ENCODE results near the gene DBNL.

- TF ChIP-seq RAD21 (conservative IDR thresholded peaks at IDR 0.05 in 1 of 2, IDR thresholded peaks at IDR 0.05 in 1 of 2) (no peak), POLR2A (IDR thresholded peaks at IDR 0.05; ENCODE audit: low read length) (peak; percentile 25; the same call in 1 of the 2 replicates), CEBPB (IDR thresholded peaks at IDR 0.05) (no peak), JUN (IDR thresholded peaks at IDR 0.05) (no peak), MAFK (IDR thresholded peaks at IDR 0.05; ENCODE audit: partially characterized antibody) (no peak), ESRRA (IDR thresholded peaks at IDR 0.05; ENCODE audit: borderline replicate concordance, low read length) (no peak), EP300 (IDR thresholded peaks at IDR 0.05) (no peak), PBX3 (IDR thresholded peaks at IDR 0.05) (0 out of 2 replicates have a peak, but pooled peaks have one; percentile 13), E2F6 (IDR thresholded peaks at IDR 0.05; ENCODE audit: borderline replicate concordance, low read depth) (no peak), CHD2 (IDR thresholded peaks at IDR 0.05; ENCODE audit: low read length, partially characterized antibody) (no peak), ELK1 (IDR thresholded peaks at IDR 0.05; ENCODE audit: low read depth, low read length) (no peak), SREBF2 (IDR thresholded peaks at IDR 0.05) (no peak)
- TF ChIP-seq, protein P1, sequence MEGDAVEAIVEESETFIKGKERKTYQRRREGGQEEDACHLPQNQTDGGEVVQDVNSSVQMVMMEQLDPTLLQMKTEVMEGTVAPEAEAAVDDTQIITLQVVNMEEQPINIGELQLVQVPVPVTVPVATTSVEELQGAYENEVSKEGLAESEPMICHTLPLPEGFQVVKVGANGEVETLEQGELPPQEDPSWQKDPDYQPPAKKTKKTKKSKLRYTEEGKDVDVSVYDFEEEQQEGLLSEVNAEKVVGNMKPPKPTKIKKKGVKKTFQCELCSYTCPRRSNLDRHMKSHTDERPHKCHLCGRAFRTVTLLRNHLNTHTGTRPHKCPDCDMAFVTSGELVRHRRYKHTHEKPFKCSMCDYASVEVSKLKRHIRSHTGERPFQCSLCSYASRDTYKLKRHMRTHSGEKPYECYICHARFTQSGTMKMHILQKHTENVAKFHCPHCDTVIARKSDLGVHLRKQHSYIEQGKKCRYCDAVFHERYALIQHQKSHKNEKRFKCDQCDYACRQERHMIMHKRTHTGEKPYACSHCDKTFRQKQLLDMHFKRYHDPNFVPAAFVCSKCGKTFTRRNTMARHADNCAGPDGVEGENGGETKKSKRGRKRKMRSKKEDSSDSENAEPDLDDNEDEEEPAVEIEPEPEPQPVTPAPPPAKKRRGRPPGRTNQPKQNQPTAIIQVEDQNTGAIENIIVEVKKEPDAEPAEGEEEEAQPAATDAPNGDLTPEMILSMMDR (IDR thresholded peaks at IDR 0.05) = no peak
- TF ChIP-seq, protein P2, sequence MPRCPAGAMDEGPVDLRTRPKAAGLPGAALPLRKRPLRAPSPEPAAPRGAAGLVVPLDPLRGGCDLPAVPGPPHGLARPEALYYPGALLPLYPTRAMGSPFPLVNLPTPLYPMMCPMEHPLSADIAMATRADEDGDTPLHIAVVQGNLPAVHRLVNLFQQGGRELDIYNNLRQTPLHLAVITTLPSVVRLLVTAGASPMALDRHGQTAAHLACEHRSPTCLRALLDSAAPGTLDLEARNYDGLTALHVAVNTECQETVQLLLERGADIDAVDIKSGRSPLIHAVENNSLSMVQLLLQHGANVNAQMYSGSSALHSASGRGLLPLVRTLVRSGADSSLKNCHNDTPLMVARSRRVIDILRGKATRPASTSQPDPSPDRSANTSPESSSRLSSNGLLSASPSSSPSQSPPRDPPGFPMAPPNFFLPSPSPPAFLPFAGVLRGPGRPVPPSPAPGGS (IDR thresholded peaks at IDR 0.05) = no peak
Measured at GRCh38 chr7:44067064-44067951, 22.8 kb downstream of the DBNL start.

Measured in A549 (cell line).